Measurements from ENCODE around the gene CD151.

The CD151 gene

DNA sequence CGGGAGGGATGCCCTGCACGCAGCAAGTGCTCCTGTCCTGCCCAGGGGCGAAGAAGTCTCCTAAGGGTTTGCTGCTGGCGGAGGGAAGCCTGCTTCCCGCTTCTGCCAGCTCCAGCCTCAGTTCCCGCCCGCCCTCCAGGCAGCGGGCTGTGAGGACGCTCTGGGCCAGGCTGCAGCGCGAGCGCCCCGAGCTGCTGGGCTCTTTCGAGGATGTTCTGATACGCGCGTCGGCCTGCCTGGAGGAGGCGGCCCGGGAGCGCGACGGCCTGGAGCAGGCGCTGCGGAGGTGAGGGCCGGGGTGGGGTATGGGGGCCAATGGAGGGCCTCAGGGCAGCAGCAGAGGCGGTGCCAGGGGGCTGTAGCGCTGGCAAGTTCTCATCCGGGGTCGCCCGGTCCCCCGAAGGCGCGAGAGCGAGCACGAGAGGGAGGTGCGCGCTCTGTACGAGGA is 2.9 kb upstream of the CD151 start:
- DNase-seq: no peak

DNA sequence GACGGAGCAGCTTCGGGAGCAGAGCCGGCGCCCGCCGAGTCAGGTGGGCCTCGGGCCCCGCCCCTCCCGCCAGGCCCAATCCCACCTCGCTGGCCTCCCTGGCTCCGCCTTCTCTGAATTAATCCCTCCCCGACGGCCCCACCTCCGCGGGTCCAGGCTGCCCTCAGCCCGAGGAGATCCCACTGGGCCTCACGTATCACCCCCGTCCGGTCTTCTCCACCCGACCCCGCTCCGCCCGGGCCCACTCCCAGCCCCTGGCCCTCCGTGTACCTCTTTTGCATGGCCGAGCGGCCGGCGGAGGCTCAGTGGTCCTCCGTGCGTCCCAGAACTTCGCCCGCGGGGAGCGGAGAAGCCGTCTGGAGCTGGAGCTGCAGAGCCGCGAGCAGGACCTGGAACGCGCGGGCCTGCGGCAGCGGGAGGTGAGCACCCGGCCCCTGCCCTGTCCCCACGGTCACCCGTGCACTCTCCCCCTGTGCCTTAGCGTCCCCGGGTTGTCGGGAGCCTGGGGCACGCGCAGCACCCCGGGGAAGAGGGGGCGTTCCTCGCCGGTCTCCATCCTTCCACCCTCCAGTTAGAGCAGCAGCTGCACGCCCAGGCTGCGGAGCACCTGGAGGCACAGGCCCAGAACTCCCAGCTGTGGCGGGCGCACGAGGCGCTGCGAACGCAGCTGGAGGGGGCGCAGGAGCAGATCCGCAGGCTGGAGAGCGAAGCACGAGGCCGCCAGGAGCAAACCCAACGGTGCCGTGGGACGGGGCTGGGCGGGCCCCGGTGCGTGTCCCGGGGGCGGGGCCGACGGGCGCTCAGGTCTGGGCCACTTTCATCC is 2.2 kb upstream of the CD151 start:
- DNase-seq: peak; percentile 54

DNA sequence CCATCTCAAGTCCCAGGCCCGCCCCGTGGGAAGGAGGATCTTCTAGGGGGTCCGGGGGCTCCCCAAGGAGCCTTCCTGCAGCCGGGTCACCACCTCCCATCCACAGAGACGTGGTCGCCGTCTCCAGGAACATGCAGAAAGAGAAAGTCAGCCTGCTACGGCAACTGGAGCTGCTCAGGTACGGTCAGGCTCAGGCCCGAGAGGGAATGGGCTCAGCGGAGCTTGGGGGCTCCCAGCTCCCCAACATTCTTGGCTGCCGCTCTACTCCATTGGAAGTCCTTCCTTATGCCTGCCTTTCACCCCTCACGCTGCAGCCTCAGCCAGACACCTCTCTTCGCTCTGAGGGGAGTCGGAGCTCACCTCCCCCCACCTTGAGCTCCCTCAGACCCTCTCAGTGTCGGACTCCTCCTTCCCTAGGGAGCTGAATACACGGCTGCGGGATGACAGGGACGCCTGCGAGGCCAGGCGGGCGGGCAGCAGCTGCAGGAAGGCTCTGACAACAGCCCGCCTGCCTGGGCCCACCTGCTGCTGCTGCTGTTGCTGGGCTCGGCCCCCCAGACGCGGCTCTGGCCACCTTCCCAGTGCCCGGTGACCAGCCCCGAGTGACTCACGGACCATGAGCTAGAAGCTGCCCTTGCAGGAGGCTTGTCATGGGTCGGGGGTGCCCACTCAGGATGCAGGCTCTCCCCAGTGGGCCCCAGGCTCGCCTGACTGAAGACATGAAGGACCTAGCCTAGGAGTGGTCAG is 1.5 kb upstream of the CD151 start:
- peak; percentile 38 for DNase-seq

DNA sequence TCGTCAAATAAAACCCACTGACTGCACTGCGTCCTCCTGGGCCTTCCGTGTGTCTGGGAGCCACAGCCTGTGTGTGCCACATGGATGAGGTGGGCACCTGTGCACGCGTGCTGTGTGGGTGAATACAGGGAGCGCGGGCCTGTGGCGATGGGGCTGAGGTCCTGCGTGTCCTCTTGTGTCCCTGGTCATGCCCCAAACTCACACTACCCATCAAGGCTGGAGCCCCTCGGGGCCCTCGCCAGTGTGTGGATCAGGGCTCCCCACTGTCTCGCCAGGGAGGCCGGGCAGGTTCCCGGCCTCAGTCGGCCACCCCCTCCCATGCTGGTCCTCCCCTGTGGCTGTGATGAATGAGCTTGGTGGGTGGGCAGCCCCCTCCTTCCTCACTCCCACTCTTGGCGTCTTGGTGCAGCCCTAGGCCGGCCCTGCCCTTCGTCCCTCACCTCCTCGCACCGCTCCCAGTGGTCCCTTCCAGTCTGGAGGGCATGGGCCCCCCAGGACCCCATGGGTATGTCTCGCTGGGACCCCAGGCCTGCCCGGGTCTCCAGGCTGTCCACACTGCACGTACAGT is 707 bp upstream of the CD151 start:
- DNase-seq: no peak

DNA sequence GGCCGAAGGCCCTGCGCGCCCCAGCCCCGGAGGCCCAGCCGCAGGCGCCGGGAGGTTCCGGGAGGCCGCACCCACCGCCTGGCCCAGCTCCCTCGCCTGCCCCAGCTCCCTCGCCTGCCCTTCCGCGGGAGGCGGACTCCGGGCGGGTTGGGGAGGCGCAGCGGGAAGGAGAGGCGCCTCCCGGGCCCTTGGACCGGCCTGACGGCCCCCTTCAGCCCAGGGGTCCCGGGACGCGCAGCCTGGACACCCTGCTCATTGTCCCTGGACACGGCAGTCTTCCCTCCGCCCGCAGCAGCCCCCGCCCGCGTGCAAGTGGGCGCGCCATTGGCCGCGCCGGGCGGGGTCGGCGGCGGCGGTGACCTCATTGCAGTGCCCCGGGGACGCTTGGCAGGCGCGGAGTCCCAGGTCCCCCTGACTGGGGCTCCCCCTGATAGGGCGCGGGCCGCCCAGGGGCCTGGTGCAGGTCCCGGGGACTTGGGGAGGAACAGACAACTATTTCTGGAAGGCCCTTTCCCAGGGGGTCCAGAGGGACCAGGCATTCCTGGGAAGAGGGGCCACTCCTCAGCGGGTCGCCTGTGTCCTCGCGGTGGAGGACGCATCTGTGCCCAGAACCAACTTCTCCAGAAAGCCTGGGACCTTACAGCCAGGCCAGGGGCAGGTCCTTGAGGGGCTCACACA is 501 bp downstream of the CD151 start:
- no peak for DNase-seq

DNA sequence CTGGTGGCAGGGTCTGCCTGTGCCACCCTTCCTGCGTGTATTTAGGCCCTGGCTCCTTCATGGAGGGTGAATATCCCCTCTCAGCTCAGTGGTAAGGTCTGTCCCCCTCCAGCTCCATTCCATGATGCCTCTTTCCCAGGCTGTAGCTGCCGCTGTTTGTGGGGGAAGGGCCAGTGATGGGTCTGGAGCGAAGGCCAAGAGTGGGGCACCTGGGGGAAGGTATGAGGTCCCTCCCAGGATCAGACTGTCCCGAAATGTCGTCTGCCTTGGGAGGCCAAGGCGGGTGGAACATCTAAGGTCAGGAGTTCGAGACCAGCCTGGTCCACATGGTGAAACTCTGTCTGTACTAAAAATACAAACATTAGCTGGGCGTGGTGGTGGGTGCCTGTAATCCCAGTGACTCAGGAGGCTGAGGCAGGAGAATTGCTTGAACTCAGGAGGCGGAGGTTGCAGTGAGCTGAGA is 1.1 kb downstream of the CD151 start:
- DNase-seq: no peak

DNA sequence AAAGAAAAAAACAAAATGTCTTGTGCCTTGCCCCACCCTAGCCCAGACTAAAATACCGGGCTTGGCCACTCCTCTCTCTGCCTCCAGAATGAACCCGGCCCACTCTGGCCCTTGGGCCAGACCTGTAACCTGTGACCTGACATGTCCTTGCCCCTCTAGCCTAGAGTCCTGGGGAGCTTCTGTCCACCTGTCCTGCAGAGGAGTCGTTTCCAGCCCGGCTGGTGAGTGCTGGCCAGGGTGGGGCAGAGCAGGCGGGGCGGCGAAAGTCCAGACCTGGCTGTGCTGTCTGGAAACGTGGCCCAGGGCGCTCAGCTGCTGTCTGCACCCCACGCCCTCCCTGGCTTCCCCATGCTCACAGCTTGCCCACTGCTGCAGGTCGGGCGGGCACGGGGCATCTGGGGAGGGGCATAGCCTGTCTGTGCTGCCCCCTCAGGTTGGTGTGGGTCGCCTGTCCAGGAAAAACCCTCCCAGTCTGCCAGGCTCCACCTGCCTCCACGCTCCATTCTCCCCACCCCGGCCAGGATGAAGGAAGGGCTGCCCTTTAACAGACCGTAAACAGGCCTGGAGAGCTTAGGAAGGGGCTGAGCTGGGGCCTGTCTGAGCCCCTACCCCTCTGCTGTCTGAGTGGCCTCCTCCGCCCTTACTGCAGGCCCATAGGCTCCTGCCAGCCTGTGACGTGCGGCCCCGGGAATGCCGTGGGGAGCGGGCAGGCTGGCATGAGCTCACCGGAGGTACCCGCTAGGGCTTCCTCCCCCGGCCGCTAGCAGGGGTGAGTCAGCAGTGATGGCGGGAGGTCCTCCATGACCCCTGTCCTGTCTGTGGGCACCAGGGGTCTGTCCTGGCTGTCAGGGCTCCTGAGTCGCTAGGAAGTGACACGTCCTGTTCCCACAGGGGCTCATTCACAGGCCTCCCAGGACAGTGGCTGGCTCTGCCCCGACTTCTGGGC is 1.9 kb downstream of the CD151 start:
- peak; percentile 54 for DNase-seq

DNA sequence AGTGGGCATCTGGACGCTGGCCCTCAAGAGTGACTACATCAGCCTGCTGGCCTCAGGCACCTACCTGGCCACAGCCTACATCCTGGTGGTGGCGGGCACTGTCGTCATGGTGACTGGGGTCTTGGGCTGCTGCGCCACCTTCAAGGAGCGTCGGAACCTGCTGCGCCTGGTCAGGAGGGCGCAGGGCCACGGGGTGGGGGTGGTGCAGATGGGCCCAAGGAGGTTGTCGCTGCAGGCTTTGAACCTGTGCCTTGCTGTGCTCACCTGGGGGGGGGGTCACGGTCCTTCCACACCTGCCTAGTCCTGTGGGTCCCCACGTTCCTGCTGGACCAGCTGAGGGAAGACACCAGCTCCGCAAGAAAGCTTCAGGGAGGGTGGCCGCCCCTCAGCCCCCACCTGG is 3.5 kb downstream of the CD151 start:
- no peak for DNase-seq

DNA sequence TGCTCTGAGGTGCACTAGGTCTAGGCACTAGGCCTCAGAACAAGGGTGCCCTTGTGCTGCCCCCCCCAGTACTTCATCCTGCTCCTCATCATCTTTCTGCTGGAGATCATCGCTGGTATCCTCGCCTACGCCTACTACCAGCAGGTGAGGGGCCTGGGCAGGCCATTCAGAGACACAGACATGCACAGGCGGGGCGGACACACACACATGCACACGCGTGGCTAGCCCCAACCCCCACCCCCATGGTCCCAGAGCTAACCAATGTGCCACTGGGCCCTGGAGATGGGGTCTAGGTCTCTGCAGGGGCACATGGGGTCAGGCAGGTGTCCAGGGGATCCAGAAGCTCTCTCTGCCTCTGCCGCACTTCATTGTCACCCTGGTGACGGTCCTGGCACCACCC is 3.9 kb downstream of the CD151 start:
- no peak for DNase-seq

DNA sequence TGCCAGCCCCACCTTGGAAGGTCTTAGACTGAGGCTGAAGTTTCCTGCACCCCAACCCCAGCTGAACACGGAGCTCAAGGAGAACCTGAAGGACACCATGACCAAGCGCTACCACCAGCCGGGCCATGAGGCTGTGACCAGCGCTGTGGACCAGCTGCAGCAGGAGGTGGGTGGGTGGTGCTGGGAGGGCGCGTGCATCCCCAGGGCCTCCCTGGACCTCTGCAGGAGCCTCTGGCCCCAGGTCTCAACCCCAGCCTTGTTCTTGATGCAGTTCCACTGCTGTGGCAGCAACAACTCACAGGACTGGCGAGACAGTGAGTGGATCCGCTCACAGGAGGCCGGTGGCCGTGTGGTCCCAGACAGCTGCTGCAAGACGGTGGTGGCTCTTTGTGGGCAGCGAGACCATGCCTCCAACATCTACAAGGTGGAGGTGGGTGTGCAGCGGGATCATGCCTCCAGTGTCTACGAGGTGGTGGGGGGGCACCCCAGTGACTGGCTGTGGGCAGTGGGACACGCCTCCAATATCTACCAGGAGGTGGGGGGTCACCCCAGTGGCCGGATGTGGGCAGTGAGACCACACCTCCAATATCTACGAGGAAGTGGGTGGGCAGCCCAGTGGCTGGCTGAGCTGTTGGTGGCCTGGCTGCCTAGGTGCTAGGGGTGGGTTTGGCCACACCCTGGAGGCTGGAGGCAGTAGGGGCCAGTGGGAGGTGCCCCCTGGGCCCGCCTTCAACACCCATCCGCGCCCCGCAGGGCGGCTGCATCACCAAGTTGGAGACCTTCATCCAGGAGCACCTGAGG is 4.6 kb downstream of the CD151 start:
- DNase-seq: no peak

DNA sequence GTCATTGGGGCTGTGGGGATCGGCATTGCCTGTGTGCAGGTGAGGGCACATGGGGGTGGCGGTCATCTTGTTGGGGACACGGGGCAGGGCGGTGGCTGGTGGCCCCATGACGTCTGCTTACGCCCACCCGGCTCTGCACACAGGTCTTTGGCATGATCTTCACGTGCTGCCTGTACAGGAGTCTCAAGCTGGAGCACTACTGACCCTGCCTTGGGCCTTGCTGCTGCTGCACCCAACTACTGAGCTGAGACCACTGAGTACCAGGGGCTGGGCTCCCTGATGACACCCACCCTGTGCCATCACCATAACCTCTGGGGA is 5.2 kb downstream of the CD151 start:
- no peak for DNase-seq

DNA sequence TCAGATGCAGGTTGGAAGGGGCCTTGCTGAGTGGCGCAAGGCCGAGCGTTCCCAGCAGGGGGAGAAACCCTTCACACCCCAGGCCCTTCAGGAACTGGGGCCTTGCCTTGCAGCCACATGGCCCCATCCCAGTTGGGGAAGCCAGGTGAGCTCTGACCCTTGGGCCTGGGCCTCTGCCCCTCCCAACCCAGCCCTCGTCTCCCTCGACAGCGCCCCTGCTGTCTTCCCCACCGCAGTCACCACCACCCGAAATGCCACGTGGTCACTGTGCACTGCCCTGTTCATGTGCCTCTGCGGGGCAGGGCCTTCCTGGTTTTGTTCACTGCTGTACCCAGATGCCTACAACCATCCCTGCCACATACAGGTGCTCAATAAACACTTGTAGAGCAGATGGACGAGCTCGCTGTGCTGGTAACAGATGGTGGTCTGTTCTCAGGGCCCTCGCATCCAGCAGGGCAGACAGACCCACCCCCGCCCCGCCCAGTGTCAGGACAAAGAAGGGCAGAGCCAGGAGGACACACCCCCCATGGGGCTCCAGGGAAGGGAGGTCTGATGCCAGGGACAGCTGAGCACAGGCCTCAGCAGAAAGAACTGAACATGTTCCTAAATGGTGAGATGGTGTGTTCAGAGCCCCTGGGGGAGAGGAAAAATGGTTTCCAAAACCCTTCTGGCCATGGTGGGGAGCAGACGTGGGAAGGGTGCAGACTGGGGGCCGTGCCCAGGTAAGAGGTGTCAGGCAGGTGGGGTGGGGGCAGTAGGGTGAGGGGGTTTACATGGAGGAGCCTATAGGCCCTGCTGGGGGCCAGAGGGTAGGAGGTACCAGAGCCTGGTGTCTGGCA is 5.9 kb downstream of the CD151 start:
- DNase-seq: no peak

DNA sequence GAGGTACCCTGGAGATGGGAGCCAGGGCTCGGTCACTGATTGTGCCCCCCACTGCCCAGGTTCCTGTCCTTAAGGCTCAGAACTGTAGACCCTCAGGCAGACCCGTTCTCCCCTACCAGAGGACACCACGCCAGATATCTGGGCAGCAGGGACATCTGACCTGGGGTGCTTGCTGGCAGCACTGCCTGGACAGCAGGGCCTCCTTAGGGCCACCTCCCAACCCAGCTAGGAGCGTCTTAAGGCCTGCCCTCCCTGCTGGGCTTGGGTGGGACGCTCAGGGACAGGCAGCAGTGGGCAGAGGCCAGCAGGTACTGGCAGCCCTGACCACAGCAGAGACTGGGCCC is 6.5 kb downstream of the CD151 start:
- no peak for DNase-seq

DNA sequence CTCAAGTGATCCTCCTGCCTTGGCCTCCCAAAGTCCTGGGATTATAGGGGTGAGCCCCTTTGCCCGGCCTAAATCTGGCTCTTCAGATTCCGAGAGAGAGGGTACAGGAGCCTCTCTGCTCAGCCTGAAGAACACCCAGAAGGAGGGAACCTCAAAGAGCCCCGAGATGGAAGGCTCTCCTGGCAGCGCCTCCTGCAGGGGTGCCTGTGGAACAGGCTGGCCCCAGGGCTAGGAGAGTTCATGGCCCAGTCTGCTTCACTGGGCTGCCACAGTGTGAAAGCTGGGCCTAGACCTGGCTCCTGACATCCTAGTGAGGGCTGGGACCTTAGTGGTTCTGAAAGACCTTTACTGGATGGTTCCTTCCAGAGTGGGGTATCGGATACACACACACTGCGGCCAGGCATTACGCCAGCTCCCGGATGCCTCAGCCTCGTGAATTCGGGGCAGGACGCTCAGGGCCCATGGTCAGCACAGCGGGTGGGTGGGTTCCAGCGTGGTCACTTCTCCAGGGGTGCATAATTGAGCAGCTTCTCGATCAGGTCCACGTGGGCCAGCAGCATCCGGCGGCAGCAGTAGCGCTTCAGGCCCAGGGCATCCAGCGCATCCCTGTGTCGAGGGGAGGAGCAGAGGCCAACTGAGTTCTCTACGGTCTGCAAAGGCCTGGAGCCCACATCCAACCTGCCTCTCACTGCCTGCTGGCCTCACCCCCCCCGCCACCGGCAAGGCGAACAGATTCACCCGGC is 7.3 kb downstream of the CD151 start:
- DNase-seq: no peak

DNA sequence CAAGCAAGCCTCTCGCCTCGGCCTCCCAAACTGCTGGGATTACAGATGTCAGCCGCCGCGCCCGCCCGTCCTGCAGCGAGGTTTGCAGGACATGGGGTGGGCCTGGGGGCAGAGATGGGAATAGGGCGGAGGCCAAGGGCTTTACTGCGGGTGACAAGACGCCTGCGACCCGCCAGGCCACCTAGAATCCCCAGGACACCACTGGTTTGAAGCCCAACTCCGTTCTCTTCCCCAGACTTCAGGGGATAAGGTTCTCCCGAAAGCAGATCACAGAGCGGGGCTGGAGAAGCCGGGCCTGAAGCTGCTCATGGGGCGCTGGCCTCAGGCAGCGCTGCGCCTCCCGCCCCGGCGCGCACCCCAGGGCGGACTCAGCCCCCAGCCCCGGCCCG is 9.2 kb downstream of the CD151 start:
- DNase-seq: no peak

DNA sequence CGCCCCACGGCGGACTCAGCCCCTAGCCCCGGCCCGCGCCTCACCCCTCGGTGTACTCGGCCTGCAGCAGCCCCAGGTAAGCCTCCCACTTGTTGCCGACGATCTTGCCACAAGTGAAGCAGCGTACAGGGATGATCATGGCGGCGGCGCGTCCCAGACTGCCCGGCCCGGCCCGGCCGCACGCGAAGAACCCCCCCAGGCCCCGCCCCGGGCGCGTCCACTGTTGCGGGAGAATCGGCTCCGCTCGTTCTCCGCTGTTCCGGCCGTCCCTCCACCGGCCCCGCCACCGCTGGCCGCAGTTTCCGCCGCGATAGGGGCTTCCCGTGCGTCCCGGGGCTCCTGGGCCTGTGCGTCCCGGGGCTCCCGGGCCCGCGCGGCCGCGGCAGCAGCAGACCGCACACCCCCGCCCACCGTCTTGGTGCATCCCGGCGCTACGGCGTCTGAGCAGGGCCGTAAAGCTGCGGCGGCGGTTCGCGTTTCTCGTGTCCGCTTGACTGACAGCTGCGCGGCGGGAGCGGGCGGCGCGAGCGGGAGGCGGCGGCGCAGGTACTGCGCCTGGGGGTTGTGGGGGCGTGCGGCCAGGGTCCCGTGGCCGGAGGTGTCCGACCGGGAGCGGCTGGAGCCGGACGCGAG is 9.7 kb downstream of the CD151 start, which contains the start of the genes POLR2L and TSPAN4:
Gene POLR2L, minus strand, starts transcription at position 160 of the 633 bp plus-strand sequence. Its CDS starts 21 bp downstream, at position 139.
Gene TSPAN4, plus strand, starts transcription at position 483 of the 633 bp plus-strand sequence. CDS start 7,453 bp downstream, outside the sequence.
- DNase-seq: peak; percentile 89

DNA sequence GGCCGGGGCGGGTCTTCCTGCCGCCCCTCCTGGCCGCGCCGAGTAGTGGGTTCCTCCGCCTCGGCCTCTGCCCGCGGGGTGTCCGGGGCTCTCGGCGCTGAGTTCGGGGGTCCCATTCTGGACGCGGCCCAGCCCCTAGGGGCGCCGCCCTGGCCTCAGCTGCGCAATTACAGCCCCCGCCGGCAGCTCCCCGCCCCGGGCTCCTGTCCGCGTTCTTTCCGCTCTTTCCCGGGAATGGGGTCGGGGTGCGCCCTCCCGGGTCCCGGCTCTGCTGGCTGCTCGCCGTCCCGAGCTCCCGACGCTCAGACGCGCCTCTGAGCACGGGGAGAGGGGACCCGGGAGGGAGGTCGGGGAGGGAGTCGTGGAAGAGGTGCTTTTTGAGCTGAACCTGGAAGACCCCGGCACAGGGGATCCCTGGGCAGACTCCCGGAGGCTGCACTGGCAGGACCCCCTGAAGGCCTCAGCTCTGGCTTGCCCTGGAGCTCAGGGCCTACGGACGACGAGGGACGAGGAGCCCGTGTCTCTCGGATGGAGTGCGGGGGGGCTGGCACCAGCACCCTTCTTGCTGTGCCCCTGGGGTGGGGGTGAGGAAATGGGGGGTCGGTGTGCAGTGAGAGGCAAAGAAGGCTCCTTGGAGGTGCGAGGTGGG is 10.5 kb downstream of the CD151 start:
- no peak for DNase-seq

Measured in fibroblast of skin of right quadriceps (primary cell).